GOT3 (cell line): Measurements from ENCODE around the gene HSD17B14.
"Not testable (repeated sequence)": the region's sequence is repeated elsewhere in the genome, so short reads cannot be mapped to it uniquely, and the experiment has no call there.

Source experiments
- DNase-seq: peaks from one replicate; lab custom pipeline; 2025; ENCODE audit warnings: mixed read lengths; lab: John Stamatoyannopoulos, UW

Gene HSD17B14

DNA sequence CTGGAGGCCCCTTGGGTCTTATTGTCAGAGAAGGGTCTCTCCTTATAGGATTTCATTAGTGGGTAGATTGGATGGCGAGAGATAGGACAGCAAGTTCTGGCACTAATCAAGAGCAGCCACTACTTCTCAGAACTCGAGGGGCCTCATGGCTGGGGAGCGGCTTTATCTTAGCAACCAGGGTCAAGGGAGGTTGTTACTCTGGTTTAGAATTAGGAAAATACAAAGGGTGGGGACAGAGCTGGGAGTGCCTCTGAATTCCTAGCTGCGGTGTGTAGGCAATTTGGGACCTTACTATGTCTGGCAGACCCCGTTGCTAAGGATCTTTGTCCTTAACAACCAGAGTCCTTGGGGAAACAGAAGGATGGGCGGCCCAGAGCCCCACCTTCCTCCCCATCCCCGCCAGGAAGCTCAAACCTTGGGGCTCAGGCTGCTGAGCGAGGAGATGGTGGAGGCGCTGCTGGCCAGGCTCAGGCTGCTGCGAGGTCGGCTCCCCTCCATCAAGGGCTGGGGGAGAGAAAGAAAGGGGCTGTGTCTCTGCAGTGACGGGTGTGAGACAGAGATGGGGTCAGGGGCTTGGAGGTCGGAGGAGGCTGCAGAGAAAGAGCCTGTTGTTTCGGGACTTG, 30.9 kb upstream of the HSD17B14 start:
- DNase-seq = no peak

DNA sequence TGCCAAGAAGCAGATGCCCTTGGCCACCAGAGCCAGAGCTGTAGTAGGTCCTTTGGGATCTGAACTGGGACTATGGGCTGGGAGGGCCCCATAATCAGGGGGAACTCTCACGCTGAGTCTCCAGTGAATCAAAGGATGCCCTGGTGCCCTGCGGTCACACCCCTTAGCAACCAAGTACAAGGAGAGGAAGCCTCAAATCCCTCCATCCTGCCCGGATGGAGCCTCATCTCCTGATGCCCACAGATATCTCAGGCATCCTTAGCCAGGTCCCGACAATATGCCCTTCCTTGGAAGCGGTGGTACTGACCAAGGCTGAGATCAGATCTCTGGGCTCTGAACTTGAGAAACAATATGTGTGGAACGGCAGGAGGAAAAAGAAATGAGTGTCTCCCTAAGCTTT, 30.4 kb upstream of the HSD17B14 start:
- DNase-seq = no peak

DNA sequence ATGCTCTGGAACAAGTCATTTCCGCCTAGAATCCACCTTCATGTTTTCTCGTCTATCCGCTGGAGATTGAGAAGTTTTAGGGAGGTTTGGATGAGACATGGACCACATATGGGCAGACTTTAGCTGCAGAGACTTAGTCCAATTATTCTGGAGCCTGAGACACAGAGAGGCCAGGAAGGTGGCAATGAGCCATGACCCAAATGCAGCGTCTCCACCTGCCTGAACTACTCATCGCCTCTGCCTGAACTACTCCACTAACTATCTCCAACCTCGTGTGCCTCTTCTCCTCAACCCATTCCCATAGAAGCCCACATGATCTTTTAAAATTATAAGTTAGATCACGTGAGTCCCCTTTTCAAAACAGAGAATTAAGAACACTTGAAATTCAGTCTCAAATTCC, 26.5 kb upstream of the HSD17B14 start:
- no peak for DNase-seq

DNA sequence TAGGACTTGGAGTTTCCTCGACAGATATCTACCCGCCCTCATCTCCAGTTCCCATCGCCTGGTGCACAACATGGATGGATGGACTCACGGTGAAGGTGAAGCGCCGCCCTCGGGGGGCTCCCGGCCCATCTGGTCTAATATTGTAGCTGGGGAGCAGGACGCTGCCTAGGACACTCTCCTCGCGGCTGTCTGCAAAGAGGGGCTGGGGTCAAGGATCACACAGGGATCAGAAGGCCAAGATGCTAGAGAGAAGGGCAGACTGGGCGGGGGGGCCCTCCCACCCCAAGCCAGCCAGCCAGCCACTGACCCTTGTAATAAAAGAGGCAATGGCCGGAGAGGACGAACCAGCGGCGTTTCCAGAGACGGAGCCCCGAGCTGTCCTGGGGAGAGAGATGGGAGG, 25.0 kb upstream of the HSD17B14 start:
- no peak for DNase-seq

DNA sequence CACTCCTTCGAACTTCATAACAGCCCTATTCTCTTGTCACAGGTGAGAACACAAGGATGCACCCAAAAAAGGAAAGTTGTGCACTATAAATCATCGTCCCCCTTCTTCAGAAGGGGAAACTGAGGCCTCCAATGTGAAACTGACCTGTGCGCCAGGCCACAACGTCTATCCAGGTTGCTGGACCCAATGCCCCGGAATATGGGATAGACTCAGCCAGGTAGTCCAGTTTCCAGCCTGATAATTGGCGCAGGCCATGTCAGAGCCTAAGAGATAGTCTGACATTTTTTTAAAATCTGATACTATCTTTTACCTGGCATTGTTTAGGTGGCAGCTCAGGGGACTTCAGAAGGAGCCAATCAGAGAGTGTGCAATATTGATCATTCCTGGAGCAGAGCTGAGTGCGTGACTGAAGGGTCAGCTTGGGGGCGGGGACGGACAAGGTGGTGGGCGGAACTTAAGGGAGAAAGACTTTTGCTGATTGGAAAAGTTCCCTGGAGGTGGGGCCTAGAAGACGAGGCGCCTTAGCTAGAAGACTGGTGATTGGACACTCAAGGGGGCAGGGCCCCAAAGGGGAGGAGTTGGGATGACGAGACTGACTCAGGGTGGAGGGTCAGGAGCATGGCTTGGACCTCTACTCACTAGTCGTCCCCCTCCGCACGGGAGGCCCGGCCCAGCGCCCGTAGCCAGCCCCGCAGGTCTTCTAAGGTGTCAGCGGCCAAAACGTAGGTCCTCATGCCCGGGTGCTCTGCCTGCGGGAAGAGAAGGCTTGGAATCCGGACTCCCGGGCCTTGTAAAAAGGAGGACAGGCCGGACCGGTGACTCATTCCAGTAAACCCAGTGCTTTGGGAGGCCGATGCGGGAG, 23.7 kb upstream of the HSD17B14 start:
- no peak for DNase-seq

DNA sequence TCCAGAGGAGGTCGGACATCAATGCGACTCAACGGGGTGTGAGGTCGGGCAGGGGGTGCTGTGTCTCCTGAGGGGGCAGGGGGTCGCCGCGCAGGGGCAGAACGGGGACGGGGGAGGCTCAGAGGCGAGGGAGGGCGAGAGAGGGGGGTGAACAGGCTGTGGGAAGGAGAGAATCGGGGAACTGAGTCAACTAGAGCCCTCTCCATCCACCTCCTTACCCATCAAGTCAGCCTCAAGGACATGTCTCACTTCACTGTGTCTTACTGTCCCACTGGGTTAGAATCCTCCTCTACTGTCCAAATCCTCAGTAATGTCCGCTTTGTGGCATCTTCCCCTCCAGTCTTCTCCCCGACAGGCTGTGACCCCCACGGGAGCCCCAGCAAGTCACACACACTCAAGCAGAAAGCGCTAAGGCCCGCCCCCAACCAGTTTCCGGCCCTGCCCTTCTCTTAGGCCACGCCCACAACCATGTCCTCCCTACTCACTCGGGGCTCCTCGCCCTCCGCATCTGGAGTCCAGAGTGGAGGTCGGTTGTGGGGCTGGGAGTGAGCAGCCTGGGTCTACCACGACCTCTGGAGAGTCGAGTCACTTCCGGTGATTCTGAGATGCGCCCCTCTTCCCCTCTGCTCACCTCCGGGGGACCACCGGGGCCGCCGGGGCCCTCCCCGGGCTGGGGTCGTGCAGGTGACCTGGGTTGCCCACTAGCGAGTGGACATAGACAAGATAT, 22.9 kb upstream of the HSD17B14 start:
- no peak for DNase-seq

DNA sequence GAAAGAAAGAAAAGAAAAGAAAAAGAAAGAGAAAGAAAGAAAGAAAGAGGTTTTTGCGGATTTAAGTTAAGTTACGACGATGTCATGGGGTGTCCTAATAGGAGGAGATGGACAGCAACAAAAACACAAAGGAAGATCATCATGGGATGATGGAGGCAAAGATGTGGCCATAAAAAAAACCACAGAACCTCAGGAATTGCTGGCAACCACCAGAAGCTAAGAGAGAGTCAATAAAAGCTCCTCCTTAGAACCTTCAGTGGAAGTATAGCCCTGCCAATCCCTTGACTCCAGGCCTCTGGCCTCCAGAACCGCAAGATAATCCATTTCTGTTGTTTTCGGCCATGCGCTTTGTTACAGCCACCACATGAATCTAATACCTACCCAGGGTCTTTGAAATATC, 20.6 kb upstream of the HSD17B14 start:
- DNase-seq = no peak

DNA sequence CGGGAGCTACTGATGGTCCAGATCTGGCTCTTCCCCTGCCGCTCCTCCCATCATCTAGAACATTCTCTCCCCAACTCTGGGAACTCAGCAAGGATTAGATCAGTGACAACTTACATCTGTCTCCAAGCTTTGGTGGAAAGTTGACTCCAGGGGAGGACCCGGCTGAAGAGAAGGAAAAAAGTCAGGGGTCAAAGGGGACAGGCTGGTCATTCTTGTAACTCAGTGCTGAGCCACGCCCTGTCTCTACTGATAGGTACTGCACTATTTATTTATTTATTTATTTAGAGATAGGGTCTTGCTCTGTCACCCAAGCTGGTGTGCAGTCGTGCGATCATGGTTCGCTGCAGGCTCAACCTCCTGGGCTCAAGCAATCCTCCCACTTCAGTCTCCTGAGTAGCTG, 17.8 kb upstream of the HSD17B14 start:
- DNase-seq = no peak

DNA sequence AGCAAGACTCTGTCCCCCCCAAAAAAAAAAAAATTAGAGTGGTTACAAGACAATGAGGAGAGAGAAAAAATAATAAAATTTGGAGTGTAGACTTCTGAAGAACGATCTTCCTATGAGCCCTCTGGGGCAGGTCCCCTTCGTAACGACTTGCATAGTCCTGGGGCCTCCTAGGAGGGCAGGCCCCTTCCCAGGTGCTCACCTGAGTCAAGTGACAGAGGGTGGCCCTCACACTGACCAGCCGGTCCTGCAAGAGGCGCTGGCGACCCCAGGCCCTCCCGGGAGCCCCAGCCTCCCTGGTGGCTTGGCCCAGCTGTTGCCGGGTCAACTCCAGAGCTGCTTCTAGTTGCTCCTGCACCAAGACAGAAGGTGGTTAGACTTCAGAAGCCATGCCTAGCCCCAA, 17.2 kb upstream of the HSD17B14 start:
- no peak for DNase-seq

DNA sequence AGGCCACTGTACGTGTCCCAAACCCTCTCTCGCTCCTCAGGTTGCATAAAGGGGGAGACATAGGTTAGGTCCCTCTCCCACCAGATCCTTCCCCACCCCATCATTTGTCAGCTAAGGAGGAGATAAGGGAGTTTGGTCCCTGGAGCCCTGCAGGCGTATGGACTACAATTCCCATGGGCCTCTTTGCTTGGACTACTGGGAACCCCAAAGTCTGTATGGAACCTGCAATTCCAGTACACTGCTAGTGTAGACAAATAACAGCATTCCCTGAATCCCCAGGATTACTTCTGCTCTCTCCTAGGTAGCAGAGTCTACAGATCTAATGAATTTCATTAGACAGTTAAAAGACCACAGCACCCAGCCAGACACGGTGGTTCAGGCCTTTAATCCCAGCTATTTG, 16.0 kb upstream of the HSD17B14 start:
- no peak for DNase-seq

DNA sequence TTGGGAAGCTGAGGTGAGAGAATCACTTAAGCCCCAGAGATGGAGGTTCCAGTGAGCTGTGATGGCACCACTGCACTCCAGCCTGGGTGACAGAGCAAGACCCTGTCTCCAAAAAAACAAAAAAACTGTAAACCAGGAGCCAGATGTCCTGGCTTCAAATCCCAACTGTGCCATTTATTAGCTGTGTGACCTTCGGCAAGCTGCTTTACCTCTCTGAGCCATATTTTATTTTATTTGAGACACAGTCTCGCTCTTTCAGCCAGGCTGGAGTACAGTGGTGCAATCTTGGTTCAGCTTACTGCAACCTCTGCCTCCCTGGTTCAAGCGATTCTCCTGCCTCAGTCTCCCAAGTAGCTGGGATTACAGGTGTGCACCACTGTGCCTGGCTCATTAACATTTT, 10.4 kb upstream of the HSD17B14 start:
- not testable (repeated sequence) for DNase-seq

DNA sequence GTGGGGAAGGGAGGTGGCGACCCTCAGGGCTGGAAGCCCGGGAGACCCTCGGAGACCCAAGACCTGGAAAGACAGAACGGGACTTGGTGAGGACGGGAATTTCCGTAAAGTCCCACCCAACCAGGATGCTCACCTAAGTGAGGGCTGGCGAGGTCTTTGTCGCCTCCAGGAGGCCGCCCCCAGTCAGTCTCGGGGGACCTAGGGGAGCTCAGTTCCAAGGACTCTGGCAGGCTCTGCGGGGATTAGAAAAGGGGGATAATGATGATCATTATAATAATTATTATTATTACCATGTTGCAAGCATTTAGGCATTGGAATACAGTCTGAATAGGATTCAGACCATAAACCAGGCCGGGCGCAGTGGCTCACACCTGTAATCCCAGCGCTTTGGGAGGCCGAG, 9.1 kb upstream of the HSD17B14 start:
- DNase-seq = no peak

DNA sequence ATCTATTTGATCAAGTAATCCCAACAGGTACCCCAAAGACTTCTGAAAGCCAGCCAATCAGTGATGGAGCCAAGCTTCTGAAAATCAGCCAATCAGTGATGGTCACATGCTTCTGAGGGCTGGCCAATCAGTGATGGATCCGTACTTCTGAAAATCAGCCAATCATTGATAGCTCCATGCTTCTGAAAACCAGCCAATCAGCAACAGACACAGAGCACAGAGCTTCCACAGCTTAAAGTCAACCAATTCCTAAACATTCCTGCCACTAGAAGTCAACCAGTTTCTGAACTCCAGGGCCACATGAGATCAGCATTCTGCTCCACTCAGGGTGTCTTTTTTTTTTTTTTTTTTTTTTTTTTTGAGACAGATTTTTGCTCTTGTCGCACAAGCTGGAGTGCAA, 8.2 kb upstream of the HSD17B14 start:
- DNase-seq = no peak

DNA sequence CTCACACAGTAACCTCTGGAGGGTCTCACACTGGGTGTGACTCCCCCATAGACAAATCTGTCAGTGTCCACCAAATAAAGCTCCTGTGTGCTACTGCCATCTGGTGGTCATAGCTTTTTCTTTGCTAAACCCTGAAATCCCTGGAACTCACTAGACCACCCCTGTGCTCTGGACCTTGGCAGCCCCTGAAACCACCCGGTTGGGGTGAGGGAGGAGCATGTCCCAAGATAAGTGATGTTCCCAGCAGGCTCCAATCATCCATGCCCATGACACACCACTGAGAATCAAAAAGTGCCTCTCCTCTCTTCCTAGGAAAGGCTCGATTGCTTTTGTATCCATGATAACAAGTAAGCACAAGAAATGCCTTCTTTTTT, 6.5 kb upstream of the HSD17B14 start:
- no peak for DNase-seq

DNA sequence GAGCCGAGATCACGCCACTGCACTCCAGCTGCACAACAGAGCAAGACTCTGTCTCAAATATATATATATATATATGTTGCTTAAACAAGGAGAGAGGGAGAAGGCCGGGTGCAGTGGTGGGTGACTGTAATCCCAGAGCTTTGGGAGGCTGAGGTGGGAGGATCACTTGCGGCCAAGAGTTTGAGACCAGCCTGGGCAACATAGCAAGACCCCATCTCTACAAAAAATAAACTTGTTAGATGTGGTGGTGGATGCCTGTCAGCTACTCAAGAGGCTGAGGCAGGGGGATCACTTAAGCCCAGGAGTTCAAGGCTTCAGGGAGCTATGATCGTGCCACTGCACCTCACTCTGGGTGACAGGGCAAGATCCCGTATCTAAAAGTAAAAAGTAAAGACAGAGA, 5.3 kb upstream of the HSD17B14 start:
- DNase-seq = no peak

DNA sequence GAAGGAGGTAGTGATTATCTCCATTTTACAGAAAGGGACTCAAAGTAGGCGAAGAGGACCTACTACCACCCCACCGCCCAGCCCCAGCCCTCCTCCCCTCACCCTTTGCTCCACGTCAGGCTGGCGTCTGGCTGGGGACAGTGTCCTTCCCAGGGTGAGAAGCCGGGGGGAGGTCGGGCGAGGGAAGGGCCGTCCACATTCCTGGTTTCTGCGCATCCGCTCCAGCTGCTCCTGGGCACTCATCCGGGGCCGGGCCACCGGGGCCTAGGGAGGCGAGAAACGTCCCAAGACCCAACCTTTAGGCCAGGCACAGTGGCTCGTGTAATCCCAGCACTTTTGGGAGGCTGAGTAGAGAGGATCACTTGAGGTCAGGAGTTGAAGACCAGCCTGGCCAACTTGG, 4.8 kb upstream of the HSD17B14 start:
- no peak for DNase-seq

DNA sequence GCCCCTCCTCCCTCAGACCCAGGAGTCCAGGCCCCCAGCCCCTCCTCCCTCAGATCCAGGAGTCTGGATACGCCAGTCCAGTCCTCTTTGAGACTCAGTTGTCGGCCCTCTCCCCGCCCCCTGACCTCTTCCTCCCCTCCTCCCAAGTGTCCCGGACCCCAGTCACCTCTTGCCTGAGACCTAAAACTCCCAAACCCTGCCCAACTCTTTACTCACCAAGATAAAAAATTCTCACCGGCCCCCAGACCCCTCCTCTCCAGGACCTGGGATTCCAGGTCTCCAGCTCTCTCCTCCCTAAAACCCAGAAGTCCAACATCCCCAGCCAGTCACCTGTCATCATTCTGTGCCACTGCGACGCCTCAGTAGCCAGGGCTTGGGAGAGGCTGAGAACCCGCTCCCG, 1.4 kb upstream of the HSD17B14 start:
- DNase-seq = no peak

DNA sequence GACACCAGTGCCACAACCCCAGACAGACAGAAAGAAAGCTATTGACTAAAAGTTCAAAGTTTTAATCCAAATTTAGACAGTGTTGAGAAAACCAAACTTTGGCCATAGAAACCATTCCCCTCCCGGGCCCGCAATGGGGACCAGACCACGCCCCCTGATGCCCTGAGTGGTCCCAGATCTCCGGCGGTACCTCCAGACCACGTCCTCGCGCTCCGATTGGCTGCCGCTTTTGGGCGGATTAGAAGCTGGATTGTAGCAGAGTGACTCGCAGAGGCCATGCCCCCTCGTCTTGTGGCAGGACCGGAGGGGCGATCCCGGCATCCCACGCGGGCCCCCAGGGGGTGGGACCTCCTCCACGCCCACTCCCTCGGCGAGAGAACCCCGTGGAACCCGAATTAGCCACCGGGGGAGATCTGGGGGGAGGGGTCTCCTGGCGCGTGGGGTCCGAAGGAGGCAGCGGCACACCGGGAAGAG, 797 bp upstream of the HSD17B14 start:
- DNase-seq = no peak

DNA sequence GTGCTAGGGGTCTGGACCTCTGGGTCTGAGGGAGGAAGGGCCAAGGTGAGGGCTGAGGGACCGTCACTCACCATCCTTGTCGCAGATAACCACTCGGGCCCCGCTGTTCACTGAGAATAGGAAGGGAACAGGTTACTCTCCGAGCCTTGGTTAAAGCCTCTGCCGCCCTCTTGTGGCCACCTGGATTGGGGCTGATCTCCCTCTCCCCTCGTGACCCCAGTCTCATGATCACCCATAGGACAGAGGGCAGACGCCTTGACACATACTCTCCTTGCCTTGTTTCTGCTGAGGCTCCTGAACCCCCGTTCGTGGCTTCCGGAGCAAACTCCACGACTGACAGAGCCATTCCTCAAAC, 580 bp downstream of the HSD17B14 start:
- peak; percentile 16 for DNase-seq

DNA sequence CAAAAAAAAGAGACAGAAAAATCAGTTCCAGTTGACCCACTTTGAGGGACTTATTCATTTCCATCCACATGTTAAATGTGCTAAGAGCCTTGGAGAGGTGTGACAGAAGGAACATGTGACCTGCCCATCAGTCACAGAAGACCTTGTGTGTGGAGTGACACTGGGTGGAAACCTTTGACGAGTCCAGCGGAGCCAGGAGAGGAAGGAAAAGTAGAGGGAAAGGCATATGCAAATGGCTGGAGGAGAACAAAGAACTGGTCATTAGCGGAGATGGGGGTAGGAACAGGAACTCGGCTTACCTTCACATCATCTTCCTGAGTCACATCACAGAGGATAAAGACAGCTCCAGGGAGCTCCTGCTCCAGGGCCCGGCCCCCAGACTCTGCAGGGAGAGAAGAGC, 2.3 kb downstream of the HSD17B14 start:
- DNase-seq = no peak

DNA sequence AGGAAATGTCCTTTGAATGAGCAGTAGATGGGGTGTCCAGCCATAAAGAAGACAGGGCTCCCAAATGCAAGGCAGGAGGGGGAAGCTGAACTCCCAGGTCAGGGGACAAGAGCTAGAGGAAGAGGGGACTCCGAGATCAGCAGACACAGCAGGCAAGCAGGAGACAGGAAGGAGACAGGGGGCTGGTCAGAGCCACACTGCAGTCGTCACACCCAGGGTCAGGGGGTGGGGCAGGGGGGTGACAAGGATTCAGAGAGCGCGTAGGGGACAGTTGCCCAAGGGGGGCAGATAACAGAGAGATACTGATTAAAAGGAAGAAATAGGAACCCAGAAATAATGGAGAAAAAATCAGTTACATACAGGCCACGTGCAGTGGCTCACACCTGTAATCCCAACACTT, 3.2 kb downstream of the HSD17B14 start:
- DNase-seq = no peak

DNA sequence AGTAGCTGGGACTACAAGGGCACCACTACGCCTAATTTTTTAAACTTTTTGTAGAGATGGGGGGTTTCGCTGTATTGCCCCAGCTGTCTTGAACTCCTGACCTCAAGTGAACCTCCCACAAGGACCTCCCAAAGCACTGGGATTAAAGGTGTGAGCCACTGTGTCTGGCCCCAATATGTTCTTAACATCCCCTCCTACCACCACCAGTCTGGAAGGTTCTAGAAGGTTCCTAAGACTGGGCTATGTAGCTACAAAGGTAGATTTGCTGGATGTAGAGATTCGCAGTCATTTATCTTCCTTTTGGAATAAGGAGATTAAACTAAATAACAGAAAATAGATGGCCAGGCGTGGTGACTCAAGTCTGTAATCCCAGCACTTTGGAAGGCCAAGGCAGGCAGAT, 5.3 kb downstream of the HSD17B14 start:
- DNase-seq = no peak

DNA sequence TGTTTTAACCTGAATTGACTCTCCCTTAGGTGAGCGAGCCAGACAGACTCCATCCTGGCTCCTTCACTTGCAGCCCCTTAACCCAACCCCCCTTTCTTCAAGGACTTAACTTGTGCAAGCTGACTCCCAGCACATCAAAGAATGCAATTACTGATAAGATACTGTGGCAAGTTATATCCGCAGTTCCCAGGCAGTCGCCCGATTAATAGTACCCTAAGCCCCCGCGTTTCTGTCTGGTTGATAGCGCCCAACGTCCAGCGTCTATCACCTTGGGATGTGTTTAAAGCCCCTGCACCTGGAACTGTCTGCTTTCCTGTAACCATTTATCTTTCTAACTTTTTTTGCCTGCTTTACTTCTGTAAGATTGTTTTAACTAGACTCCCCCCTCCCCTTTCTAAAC, 6.2 kb downstream of the HSD17B14 start:
- DNase-seq = no peak
